ENCODE measurements around the gene CD2AP. TPM values are rescaled to one million over a fixed set of nuclear protein-coding genes. Genes with fewer than 3 reads are reported as not detected.

The CD2AP gene
- total RNA-seq, 2 donors from 2014 or later, result 28.5 to 31.0 TPM

DNA sequence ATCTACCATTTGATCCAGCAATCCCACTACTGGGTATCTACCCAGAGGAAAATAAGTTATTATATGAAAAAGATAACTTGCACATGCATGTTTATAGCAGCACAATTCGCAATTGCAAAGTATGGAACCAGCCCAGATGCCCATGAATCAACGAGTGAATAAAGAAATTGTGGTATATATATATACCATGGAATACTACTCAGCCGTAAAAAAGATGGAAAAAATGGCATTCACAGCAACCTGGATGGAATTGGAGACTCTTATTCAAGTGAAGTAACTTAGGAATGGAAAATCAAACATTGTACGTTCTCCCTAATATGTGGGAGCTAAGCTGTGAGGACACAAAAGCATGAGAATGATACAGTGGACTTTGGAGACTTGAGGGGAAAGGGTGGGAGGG lies 120.8 kb downstream of the CD2AP start:
- ATAC-seq (no peak), DNase-seq (no peak)
- H3K9me3 ChIP-seq, result no peaks in the 10 kb centered on the region
- H3K27me3 ChIP-seq, result no peaks in the 10 kb centered on the region
- H3K27ac ChIP-seq, result no peak overlapping the region
- H3K36me3 ChIP-seq (replicated peaks in 1 of 2; ENCODE audit: insufficient read depth in 1 of 2, low read depth in 2 of 2), result peaks cover 0 to 23% of the 10 kb centered on the region in 2 donors
- no peak for TF ChIP-seq POLR2A (IDR thresholded peaks at IDR 0.05)
- TF ChIP-seq, protein P1, sequence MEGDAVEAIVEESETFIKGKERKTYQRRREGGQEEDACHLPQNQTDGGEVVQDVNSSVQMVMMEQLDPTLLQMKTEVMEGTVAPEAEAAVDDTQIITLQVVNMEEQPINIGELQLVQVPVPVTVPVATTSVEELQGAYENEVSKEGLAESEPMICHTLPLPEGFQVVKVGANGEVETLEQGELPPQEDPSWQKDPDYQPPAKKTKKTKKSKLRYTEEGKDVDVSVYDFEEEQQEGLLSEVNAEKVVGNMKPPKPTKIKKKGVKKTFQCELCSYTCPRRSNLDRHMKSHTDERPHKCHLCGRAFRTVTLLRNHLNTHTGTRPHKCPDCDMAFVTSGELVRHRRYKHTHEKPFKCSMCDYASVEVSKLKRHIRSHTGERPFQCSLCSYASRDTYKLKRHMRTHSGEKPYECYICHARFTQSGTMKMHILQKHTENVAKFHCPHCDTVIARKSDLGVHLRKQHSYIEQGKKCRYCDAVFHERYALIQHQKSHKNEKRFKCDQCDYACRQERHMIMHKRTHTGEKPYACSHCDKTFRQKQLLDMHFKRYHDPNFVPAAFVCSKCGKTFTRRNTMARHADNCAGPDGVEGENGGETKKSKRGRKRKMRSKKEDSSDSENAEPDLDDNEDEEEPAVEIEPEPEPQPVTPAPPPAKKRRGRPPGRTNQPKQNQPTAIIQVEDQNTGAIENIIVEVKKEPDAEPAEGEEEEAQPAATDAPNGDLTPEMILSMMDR (IDR thresholded peaks at IDR 0.05), result no peak
- intact Hi-C loops (cut with DNase I), result no loop called here
- no peak overlapping the region for H3K4me3 ChIP-seq
- WGBS, 2 donors, result 78 to 95% methylated on average over 4 of the region's 4 CpGs
- H3K4me1 ChIP-seq, result peaks cover 8% of the 10 kb centered on the region

- DNase-seq, result no peak
- Histone ChIP-seq H3K36me3 (replicated peaks in 1 of 2; ENCODE audit: insufficient read depth in 1 of 2, low read depth in 2 of 2) (peaks cover 0 to 22% of the 10 kb centered on the region in 2 donors), H3K9me3 (no peaks in the 10 kb centered on the region), H3K4me3 (no peak overlapping the region), H3K27ac (no peak overlapping the region), H3K4me1 (peaks cover 17% of the 10 kb centered on the region), H3K27me3 (no peaks in the 10 kb centered on the region)
- intact Hi-C loops (cut with DNase I), result no loop called here
- no peak for ATAC-seq
- WGBS, 2 donors, result 80 to 88% methylated on average over 1 of the region's 1 CpG
- no peak for TF ChIP-seq POLR2A (IDR thresholded peaks at IDR 0.05)
- TF ChIP-seq, protein P1 (IDR thresholded peaks at IDR 0.05), result no peak
Observed at GRCh38 chr6:47599512-47599911, 121.9 kb downstream of the CD2AP start.

- no peaks in the 10 kb centered on the region for H3K27me3 ChIP-seq
- no peak for TF ChIP-seq POLR2A (IDR thresholded peaks at IDR 0.05)
- TF ChIP-seq, protein P1 (IDR thresholded peaks at IDR 0.05), result no peak
- H3K4me1 ChIP-seq, result peaks cover 14% of the 10 kb centered on the region
- no peak overlapping the region for H3K4me3 ChIP-seq
- H3K27ac ChIP-seq, result no peak overlapping the region
- WGBS, 2 donors, result 64 to 78% methylated on average over 1 of the region's 1 CpG
- DNase-seq, result no peak
- intact Hi-C loops (cut with DNase I), result no loop called here
- H3K9me3 ChIP-seq, result no peaks in the 10 kb centered on the region
- no peak for ATAC-seq
- peaks cover under 1 to 6% of the 10 kb centered on the region in 2 donors for H3K36me3 ChIP-seq (replicated peaks in 1 of 2; ENCODE audit: insufficient read depth in 1 of 2, low read depth in 2 of 2)
Observed at GRCh38 chr6:47603227-47603626, 125.6 kb downstream of the CD2AP start.

GRCh38 chr6:47603995-47604394 lies 126.4 kb downstream of the CD2AP start:
- H3K27ac ChIP-seq, result no peak overlapping the region
- no peaks in the 10 kb centered on the region for H3K27me3 ChIP-seq
- TF ChIP-seq, protein P1 (IDR thresholded peaks at IDR 0.05), result no peak
- no peak for TF ChIP-seq POLR2A (IDR thresholded peaks at IDR 0.05)
- peaks cover 5 to 6% of the 10 kb centered on the region in 2 donors for H3K36me3 ChIP-seq (replicated peaks in 1 of 2; ENCODE audit: insufficient read depth in 1 of 2, low read depth in 2 of 2)
- intact Hi-C loops (cut with DNase I), result no loop called here
- peaks cover 14% of the 10 kb centered on the region for H3K4me1 ChIP-seq
- DNase-seq (peak; percentile 16 to 49 (median 32)), ATAC-seq (peak; percentile 38)
- no peaks in the 10 kb centered on the region for H3K9me3 ChIP-seq
- H3K4me3 ChIP-seq, result no peak overlapping the region
- WGBS, 2 donors, result 19 to 31% methylated on average over 4 of the region's 4 CpGs

- ATAC-seq (no peak), DNase-seq (no peak)
- H3K36me3 ChIP-seq (replicated peaks in 1 of 2; ENCODE audit: insufficient read depth in 1 of 2, low read depth in 2 of 2), result peaks cover 0 to 15% of the 10 kb centered on the region in 2 donors
- H3K27ac ChIP-seq, result no peak overlapping the region
- no peak overlapping the region for H3K4me3 ChIP-seq
- no peaks in the 10 kb centered on the region for H3K4me1 ChIP-seq
- no peaks in the 10 kb centered on the region for H3K27me3 ChIP-seq
- H3K9me3 ChIP-seq, result no peaks in the 10 kb centered on the region
- intact Hi-C loops (cut with DNase I), result no loop called here
- 88 to 95% methylated on average over 12 of the region's 12 CpGs for WGBS, 2 donors
- TF ChIP-seq, protein P1 (IDR thresholded peaks at IDR 0.05), result no peak
- TF ChIP-seq POLR2A (IDR thresholded peaks at IDR 0.05), result no peak
Observed at GRCh38 chr6:47621838-47622449, 144.4 kb downstream of the CD2AP start.

All from body of pancreas (tissue), 4 donors.